GM12892 (cell line): Measurements from ENCODE around the gene TMED8.
"Not testable (repeated sequence)": the region's sequence is repeated elsewhere in the genome, so short reads cannot be mapped to it uniquely, and the experiment has no call there.

Source experiments
- DNase-seq: peaks from one replicate; pipeline ENCODE4 v3.0.0; 2011; ENCODE audit not compliant: insufficient read length
- FAIRE-seq: peaks from 2 replicates; lab custom pipeline; 2011; peaks lifted over from hg19 to GRCh38; lab: Jason Lieb, UNC
- POLR2A ChIP-seq: IDR thresholded peaks from 2 replicates; pipeline ENCODE4 v1.6.1; 2011; ENCODE audit warnings: low read depth, low read length, control low read depth
- POLR2AphosphoS5 ChIP-seq: IDR thresholded peaks from 2 replicates; pipeline ENCODE4 v1.6.1; 2011; ENCODE audit warnings: low read depth, low read length, control low read depth
- TAF1 ChIP-seq: IDR thresholded peaks from 2 replicates; pipeline ENCODE4 v1.6.1; 2011; ENCODE audit warnings: low read depth, mild to moderate bottlenecking, control low read depth, low read length, borderline replicate concordance

Gene TMED8

DNA sequence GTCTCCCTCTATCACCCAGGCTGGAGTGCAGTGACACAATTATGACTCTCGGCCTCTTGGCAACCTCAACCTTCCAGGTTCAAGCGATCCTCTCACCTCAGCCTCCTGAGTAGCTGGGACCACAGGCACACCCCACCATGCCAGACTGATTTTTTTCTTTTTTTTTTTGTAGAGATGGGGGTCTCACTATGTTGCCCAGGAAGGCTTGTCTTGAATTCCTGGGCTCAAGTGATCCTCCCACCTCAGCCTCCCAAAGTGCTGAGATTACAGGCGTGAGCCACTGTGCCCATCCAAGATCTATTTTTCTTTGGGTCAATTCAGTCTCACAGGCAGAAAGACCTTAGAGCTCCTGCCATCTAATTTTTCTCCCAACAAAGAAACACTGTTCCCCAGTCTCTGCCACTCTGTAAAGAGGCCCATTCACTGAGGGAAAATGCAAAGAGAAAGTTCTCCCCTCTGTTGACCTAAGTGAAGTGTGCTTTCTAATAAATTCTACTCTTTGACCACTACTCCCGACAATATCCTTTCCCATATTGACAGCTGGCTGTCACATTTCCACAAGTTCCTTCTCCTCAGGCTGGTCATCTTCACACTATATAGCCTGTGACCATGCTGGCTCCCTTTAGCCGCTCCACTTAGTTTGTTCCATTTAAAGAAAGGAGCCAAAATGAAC, 23.3 kb downstream of the TMED8 start:
- DNase-seq: no peak
- TF ChIP-seq POLR2A: no peak
- TF ChIP-seq POLR2AphosphoS5: no peak
- TF ChIP-seq TAF1: no peak
- FAIRE-seq: no peak

DNA sequence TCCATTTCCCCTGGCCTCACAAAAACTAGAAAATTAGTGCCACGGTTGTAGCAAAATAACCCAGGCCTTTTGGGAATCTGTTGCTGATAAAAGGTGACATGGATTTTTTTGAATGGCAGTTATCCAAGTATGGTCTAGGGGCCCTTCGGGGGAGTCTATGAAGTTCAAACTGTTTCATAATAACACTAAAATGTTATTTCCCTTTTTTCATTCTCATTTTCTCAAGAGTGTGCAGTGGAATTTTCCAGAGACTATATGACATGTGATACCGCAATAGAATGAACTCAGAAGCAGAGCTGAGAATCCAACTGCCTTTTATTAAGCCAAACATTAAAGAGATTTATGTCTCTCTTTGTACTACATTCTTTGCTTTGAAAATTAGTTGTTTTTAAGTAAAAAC, 29.1 kb downstream of the TMED8 start:
- no peak for DNase-seq
- TF ChIP-seq POLR2A (no peak), TAF1 (no peak), POLR2AphosphoS5 (no peak)
- no peak for FAIRE-seq

DNA sequence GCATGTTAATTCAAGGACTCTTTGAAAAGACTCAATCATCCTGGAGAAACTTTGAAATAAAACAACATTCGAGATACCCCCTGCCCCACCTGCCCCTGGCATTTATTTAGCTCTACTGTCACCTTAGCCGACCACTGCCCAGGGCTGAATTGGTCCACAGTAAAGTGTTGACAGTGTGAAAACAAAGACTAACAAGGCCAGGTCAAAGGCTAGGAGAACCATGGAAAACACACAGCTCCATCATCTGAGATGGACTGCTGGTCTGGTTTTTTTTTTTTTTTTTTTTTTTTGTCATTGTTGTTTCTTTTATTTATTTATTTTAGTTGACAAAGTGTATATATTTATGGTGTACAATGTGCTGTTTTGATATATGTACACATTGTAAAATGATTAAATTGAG, 30.4 kb downstream of the TMED8 start:
- FAIRE-seq (no peak), DNase-seq (no peak)
- TF ChIP-seq TAF1 (no peak), POLR2AphosphoS5 (no peak), POLR2A (no peak)

DNA sequence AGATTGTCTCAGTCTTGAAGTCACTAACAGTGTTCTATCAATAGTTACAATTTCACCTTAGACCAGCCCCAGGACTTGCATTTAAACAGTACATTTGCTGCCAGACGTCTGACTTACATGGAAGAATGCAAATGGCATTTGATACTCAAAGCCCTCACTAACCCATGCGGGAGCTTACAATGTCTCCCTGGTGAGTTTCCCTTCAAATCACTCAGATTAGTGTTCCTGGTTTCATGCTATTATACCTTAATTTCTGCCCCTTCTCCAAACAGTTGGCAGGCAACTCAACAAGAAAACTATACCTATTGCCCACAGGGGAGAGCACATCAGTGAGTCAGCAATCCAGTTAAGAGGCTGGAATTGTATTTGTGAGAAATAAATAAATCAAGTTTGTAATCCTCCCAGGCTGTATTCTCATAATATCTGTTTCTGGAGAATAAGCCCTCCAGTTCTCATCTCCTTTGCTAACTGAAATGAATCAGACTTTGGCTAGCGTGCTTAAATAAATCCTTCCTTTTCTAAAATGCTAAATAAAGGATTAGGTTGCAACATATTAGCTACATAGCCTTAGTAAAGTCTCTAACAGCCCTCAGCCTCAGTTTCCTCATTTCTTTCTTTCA, 32.4 kb downstream of the TMED8 start:
- FAIRE-seq (no peak), DNase-seq (no peak)
- TF ChIP-seq TAF1: no peak
- TF ChIP-seq POLR2A: no peak
- TF ChIP-seq POLR2AphosphoS5: no peak

DNA sequence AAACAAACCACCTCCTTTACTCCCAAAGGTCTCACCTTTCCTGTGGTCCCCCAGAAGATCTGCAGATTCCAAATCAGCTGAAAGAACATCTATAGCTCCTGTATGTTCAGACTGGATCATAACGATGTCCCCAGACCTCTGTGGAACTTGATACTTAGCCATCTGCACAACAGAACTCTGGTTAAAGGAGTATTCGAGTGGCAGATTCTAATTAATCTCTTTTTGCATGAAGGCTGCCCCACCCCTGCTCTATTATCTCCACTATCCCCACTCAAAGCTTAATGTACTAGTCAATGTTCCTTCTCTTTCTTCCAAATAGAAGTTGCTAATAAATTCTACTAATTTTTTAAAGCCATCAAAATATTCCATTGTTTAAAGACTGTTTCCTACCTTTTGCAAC, 33.2 kb downstream of the TMED8 start:
- no peak for TF ChIP-seq TAF1
- no peak for TF ChIP-seq POLR2AphosphoS5
- no peak for TF ChIP-seq POLR2A
- DNase-seq: no peak
- no peak for FAIRE-seq

DNA sequence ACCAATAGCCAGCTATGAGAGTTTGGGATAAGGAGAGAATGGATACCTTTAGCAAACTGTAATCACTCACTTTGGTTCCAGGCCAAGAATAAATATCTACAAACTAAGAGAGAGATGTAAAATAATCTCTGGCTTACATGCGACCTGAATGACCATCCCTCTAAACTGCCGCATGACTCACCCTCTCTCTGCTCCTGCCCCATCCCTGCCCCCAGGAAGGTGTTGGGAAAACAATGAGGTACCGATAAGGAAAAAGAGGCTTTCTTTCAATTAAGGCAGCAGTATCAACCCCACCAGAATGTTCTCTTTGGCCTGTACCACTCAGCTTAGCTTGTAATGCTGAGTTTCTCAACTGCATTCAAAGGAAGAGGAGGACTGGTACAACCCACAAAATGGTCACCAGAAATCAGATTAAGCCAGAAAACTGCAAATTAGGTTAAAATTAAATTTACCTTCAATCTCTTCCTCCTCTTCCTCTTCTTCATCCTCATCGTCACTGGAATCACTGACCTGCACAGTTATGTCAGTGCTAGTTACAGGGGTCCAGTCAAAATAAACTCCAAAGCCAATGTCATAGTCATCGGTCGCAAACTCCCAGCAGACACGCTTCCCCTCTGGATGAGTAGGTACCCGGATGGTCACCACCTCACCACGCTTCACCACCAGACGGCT, 34.0 kb downstream of the TMED8 start:
- TF ChIP-seq TAF1 (no peak), POLR2A (no peak), POLR2AphosphoS5 (no peak)
- no peak for FAIRE-seq

DNA sequence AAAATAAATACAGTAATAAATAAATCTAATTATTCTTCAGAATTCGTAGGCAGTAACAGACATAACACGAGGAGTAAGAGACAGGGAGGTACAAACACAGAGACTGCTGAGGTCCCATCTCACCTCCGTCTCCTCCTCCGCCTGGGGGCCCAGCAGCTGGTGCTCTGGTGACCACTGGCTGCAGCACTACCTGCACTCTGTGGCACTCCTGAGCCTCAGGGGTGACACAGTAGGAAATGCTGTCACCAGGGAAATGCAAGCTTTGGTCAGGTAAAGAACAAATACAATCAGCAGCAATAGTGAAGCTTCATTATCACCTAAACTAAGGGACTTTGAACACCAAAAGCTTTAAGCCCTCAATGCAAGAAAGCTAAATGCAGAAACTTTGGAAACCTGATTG, 36.5 kb downstream of the TMED8 start:
- FAIRE-seq: no peak
- TF ChIP-seq TAF1 (no peak), POLR2A (no peak), POLR2AphosphoS5 (no peak)
- DNase-seq: no peak

More for the DNA sequence above, 34.0 kb downstream of the TMED8 start:
- no peak for DNase-seq

DNA sequence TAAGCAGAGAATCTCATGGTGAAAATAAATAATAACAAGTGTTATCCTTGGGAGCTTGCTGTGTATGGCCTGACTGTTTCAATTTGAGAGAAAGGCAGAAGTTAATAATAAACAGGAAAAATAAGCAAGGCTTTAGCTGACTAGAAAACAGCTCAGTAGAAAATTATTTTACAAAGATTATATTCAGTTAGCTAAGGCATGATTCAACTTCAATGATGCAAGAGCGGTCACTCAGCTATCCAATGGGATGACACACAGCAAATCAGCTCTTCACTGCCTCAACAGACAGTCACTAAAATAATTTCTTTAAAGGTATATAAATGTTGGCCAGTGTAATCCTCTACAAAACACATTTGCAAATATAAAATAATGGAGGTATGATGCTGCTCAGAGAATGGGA, 37.5 kb downstream of the TMED8 start:
- DNase-seq: no peak
- no peak for FAIRE-seq
- TF ChIP-seq POLR2A (no peak), POLR2AphosphoS5 (no peak), TAF1 (no peak)

DNA sequence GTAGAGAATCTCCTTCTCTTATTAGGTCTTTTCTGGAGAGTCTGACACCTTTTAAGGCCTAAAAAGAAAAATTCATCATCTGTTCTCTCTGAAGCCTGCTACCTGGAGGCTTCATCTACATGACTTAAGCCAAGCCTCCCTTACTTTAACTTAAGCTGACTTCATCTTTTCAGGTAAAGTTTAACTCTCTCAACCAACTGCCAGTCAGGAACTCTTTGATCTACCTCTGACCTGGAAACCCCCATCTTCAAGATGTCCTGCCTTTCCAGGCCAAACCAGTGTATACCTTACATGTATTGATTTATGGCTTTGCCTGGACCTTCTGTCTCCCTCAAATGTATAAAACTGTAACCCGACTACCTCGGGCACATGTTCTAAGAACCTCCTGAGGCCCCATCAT, 38.6 kb downstream of the TMED8 start:
- DNase-seq (no peak), FAIRE-seq (no peak)
- TF ChIP-seq TAF1 (no peak), POLR2A (no peak), POLR2AphosphoS5 (no peak)

DNA sequence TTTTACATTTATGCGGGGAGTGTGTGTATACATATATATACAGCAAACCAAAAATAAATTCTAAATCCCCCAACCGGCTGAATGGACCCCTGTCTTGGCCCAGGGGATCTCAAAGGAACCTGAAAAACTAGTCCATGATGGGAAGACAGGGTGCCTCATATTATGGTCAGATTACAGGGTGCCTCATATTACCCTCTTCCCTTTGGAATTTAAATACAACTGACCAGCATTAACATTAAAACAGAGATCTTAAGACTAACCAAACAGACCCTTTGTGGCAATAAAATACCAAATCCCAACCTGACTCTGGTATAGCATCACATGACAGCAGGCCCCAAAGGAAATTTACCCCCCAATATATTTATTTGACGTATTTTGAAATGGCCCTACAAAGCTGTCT, 39.0 kb downstream of the TMED8 start:
- no peak for DNase-seq
- no peak for FAIRE-seq
- TF ChIP-seq POLR2A (no peak), TAF1 (no peak), POLR2AphosphoS5 (no peak)

DNA sequence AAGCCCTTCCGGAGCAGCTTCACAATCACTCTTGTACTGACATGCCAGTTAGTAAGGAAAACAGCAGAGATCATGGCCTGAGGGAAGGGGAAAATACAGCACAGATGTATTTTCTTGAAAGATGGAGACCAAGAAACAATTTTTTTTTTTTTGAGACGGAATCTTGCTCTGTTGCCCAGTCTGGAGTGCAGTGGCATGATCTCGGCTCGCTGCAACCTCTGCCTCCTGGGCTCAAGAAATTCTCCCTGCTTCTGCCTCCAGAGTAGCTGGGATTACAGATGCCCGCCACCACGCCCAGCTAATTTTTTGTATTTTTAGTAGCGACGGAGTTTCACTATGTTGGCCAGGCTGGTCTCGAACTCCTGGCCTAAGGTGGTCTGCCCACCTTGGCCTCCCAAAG, 39.6 kb downstream of the TMED8 start:
- FAIRE-seq, DNase-seq: not testable (repeated sequence)

DNA sequence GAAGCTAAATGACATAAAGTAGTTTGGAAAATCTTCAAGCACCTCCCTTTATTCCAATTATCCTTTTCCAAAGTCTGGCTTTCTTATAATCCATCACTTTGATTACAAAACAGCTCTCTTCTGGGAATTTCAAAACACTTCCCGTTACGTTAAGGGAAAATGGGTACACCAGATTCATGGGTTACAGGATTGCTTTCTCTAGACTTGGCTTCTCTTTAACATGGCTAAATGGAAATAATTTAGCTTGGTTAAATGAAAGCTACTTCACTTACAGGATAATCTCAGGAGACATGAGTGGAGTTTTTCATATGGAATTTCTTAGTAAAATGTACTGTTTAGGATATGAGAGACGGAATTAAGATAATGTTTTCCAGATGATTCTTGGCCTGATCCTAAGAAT, 41.3 kb downstream of the TMED8 start:
- no peak for DNase-seq
- FAIRE-seq: no peak
- TF ChIP-seq POLR2A (no peak), POLR2AphosphoS5 (no peak), TAF1 (no peak)

DNA sequence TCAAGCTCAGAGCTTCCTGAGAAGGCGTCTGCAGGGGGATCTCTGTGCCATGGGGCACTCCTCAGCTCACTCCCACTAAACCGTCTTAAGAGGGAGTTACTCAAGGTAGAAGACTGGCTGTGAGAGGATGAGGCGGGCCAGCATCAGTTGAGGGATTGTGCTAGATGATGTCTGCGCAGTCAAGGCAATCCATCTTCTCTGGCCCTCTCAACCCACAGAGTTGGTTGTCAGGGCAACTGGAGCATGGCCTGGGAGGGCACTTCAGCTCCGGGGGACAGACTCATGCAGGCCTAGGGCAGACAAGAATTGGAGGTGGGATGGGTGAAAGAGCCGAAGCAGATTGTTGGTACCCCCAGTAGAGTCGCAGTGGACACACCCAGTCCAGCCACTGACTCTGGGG, 47.0 kb downstream of the TMED8 start:
- DNase-seq (no peak), FAIRE-seq (no peak)
- TF ChIP-seq POLR2A: no peak
- TF ChIP-seq POLR2AphosphoS5: no peak
- no peak for TF ChIP-seq TAF1
